ENCODE results near the gene ABCA5.

ABCA5 gene, protein sequence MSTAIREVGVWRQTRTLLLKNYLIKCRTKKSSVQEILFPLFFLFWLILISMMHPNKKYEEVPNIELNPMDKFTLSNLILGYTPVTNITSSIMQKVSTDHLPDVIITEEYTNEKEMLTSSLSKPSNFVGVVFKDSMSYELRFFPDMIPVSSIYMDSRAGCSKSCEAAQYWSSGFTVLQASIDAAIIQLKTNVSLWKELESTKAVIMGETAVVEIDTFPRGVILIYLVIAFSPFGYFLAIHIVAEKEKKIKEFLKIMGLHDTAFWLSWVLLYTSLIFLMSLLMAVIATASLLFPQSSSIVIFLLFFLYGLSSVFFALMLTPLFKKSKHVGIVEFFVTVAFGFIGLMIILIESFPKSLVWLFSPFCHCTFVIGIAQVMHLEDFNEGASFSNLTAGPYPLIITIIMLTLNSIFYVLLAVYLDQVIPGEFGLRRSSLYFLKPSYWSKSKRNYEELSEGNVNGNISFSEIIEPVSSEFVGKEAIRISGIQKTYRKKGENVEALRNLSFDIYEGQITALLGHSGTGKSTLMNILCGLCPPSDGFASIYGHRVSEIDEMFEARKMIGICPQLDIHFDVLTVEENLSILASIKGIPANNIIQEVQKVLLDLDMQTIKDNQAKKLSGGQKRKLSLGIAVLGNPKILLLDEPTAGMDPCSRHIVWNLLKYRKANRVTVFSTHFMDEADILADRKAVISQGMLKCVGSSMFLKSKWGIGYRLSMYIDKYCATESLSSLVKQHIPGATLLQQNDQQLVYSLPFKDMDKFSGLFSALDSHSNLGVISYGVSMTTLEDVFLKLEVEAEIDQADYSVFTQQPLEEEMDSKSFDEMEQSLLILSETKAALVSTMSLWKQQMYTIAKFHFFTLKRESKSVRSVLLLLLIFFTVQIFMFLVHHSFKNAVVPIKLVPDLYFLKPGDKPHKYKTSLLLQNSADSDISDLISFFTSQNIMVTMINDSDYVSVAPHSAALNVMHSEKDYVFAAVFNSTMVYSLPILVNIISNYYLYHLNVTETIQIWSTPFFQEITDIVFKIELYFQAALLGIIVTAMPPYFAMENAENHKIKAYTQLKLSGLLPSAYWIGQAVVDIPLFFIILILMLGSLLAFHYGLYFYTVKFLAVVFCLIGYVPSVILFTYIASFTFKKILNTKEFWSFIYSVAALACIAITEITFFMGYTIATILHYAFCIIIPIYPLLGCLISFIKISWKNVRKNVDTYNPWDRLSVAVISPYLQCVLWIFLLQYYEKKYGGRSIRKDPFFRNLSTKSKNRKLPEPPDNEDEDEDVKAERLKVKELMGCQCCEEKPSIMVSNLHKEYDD (N-terminal part only)

DNA sequence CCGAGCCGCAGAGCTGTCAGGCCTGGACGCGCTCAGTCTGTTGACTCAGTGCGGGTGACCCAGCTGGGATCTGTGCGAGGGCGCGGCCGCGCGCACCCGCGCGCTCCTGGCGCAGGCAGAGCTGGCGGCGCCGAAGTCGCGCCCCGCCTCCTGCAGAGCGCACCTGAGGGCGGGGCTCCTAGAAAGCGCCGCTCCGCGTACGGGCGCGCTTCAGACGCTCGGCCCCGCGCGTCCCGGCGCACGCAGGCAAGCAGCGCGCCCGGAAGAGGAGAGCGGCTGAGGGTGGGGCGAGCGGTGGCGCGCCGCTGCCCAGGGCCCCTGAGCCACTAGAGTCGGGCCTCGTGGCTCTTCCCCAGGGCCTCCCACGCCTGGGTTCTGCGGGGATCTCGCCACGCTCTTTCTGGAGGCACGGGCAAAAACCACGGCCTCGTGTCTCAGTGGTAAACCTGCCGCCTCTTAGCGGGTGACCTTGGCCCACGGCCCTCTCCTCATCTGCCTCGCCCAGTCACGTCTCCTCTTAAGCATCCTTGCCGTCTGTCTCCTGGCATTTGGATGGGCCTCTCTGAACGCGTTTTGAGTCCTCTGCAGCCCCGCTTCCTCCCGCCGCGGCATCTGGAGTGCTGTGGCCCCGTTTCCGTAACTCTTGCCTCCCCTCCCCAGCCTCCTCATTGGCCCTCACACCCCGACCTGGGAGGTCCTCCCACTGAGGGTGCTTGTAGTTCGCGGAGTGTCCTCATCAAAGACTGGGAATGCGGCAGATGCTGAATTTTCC is at the start of gene ABCA5:
Gene ABCA5, minus strand, starts transcription at position 74 of the 772 bp plus-strand sequence. CDS start 12,718 bp downstream, outside the sequence.
- intact Hi-C loops (cut with DNase I): no loop called here
- peak; percentile 54 to 98 (median 76) for DNase-seq

GRCh38 chr17:69375229-69375628 is 48.3 kb upstream of the ABCA5 start:
- no peak for DNase-seq
- intact Hi-C loops (cut with DNase I): no loop called here

DNA sequence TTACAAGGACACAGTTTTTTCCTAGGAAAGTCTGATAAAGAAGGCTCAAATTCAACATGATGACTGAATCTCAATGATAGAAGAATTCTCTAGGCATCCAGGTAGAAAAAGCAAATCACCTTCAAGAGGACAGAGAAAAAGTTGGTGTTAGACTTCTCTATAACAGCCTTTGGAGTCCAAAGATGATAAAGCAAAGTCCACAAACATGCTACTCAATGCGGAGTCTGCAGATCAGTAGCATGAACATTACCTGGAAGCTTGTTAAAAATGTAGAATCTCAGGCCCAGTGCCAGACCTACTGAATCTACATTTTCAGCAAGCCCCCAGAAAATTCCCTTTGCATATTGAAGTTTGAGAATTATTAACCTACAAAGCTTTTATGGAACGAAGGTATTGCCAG is 46.1 kb upstream of the ABCA5 start:
- intact Hi-C loops (cut with DNase I): no loop called here
- no peak for DNase-seq

DNA sequence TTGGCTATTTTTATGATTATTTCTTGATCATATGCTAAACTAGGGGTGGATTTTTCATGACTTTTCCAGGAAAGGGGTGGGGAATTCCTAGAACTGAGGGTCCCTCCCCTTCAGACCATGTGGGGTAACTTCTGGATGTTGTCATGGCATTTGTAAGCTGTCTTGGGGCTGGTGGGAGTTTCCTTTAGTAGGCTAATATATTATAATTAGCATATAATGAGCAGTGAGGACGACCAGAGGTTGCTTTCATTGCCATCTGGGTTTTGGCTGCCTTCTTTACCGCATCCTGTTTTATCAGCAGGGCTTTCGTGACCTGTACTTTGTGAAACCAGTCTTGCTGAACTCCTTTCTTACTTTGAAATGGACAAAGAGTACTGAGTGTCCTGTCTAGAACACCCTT is 40.4 kb upstream of the ABCA5 start:
- no peak for DNase-seq
- intact Hi-C loops (cut with DNase I): no loop called here

DNA sequence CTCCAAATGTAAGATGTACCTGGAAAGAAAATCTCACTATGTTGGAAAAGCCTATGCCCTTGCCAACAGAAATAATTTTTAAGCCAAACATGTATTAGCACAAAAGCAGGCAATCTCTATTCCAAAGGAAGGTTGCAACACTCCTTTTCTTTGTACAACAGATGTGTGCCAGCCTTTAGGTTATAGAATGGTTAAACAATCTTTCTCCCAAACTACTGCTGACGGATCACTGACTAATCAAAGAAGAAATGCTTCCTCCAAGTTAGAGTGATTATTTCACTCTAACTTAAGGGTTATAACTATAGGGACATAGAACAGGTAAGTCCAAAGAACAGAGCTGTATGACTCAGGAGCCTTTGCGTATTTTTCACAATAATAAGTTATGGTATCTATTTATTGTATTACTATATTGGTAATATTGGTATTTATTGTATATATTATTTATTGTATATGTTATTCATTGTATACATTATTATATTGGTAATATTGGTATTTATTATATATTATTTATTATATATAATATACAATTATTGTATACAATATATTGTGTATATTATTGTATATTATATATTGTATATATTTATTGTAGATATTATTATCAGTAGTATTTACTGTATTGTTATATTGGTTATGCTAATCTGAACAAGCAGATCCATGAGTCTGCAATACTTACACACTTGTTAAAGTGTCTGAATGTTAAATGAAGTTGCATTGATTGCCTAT is 36.7 kb upstream of the ABCA5 start:
- intact Hi-C loops (cut with DNase I): no loop called here
- DNase-seq: no peak

DNA sequence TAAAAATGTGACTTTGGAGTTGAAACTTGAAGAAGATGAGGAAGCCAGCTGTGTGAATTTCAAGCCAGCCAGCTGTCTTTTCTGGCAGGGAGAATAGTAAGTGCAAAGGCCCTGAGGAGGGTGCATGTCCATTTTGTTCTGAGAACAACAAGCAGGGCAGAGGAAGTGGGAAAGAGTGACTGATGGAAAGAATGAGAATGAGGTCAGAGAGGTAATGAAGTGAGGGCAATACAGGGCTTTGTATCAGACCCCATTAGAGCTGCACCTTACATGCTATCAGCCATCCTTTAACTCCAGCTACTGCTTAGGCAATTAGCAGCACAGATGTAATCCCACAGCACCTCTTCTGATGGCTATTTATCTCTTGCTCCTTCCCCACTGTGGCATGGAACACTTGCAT is 34.2 kb upstream of the ABCA5 start:
- DNase-seq: no peak
- intact Hi-C loops (cut with DNase I): no loop called here

DNA sequence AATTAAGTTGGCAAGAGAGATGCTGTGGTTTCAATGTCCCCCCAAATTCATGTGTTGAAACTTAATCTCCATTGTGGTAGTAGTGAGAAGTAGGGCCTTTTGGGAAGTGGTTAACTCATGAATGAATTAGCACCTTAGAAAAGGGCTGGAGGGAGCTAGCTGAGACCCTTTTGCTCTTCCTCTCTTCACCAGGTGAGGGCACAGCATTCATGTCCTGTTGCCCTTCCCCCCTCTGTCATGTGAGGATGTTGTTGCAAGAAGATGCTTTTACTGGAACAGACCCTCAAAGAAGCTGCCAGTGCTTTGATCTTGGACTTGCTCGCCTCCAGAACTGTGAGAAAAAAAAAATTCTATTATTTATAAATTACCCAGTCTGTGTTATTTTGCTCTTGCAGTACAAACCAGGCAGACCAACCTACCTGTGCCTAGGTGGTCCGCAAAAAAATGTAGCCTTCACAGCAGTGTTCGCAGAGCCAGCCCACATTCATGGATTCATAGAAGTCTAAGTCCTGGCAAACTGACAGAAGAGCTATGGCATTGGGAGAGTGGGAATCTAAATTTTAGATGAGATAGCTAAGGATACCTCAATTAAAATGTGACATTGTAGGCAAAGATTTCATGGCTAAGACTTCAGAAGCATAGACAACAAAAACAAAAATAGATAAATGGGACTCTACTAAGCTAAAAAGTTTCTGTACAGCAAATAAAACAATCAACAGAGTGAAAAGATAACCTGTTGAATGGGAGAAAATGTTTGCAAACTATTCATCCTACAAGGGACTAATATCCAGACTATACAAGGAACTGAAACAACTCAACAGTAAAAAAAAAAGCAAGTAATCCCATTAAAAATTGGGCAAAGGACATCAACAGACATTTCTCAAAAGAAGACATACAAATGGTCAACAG is 32.0 kb upstream of the ABCA5 start:
- intact Hi-C loops (cut with DNase I): no loop called here
- no peak for DNase-seq

GRCh38 chr17:69357701-69358100 is 30.8 kb upstream of the ABCA5 start:
- intact Hi-C loops (cut with DNase I): no loop called here
- DNase-seq: no peak

- no peak for DNase-seq
- intact Hi-C loops (cut with DNase I): no loop called here
Observed at GRCh38 chr17:69356625-69357024, 29.7 kb upstream of the ABCA5 start.

GRCh38 chr17:69350911-69351310 is 24.0 kb upstream of the ABCA5 start:
- DNase-seq: no peak
- intact Hi-C loops (cut with DNase I): no loop called here

DNA sequence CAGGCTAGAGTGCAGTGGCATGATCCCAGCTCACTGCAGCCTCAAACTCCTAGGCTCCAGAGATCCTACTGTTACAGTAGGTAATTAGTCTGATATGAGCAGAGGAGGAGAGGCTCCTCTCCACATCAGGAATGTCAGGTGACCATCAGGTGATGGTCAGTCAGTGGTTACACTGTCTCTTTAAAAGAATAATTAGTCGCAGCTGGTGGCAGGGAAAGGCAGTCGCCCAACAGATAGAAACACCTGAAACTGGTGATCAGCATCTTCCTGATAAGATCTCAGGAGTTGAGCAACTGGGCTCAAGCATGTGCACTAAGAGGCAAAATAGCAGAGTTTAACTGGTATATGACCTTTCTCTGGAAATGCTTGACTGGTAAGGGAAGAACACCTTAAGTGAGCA is 21.5 kb upstream of the ABCA5 start:
- intact Hi-C loops (cut with DNase I): no loop called here
- no peak for DNase-seq

- DNase-seq: no peak
- intact Hi-C loops (cut with DNase I): no loop called here
Observed at GRCh38 chr17:69346766-69347165, 19.8 kb upstream of the ABCA5 start.

- intact Hi-C loops (cut with DNase I): no loop called here
- no peak for DNase-seq
Observed at GRCh38 chr17:69344939-69345338, 18.0 kb upstream of the ABCA5 start.

GRCh38 chr17:69342896-69343644 is 16.1 kb upstream of the ABCA5 start:
- intact Hi-C loops (cut with DNase I): no loop called here
- DNase-seq: no peak

DNA sequence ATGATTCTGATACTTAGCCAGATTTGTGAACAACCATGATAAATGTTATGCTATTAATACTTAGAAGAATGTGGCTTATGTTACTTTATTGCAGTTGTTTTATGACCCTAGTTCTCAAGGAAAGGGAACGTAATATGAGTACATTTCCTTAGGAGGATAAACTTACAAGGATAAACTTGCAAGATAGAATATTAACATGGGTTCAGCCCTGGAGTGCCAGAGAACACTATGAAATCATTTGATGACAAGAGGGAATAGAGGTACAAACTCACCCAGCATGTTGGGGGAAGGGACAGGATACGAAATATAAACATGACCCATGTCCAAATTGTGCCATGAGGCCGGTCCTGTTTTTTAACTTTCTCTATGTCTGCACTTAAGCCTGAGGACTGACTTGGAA is 13.0 kb upstream of the ABCA5 start:
- intact Hi-C loops (cut with DNase I): no loop called here
- no peak for DNase-seq

GRCh38 chr17:69336996-69337395 is 10.1 kb upstream of the ABCA5 start:
- intact Hi-C loops (cut with DNase I): no loop called here
- no peak for DNase-seq

GRCh38 chr17:69336580-69336979 is 9.6 kb upstream of the ABCA5 start:
- intact Hi-C loops (cut with DNase I): no loop called here
- no peak for DNase-seq

DNA sequence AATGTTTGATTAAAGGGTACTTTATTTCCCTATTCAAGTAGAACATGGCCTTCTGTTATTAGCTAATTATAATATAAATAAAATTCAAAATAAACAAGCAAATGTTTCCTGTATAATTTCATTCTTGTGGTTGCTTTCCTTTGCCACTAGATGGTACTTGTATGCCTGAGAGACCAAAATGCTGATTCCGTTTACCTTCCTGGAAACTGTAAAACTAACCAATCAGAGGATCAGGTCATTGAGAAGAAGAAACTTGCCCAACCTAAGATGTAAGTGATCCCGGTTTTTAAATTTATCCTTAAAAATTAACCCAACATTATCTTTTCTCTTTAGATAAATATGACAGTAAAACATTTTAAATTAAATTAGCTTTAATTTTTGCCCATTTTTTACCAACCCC is 8.1 kb upstream of the ABCA5 start:
- intact Hi-C loops (cut with DNase I): loop anchor here (2.0 kb wide), 1 partner anchor 188 kb away; no protein-coding TSS in a partner anchor
- DNase-seq: no peak

Data from posterior cingulate gyrus (tissue), 11 donors.